ENCODE results near the gene ARMH3.

ARMH3 gene

GRCh38 chr10:101920546-101920945 lies 135.4 kb downstream of the ARMH3 start:
- H3K36me3 ChIP-seq (ENCODE audit: control insufficient read depth in 2 of 2, insufficient read depth in 2 of 2, low read length in 2 of 2), result no peaks in the 10 kb centered on the region
- H3K27me3 ChIP-seq (ENCODE audit: control insufficient read depth in 1 of 2, insufficient read depth in 2 of 2, low read length in 2 of 2), result no peaks in the 10 kb centered on the region
- no peaks in the 10 kb centered on the region for H3K9me3 ChIP-seq (ENCODE audit: control insufficient read depth in 2 of 2, low read length in 2 of 2)
- no peak overlapping the region for H3K9ac ChIP-seq (ENCODE audit: low read length in 2 of 2)
- H3K27ac ChIP-seq (ENCODE audit: low read length), result no peak overlapping the region
- H3K4me3 ChIP-seq (ENCODE audit: low read length in 2 of 2), result no peak overlapping the region
- H3K4me1 ChIP-seq (ENCODE audit: control insufficient read depth, insufficient read depth, low read length), result peaks cover 1% of the 10 kb centered on the region

- no peaks in the 10 kb centered on the region for H3K9me3 ChIP-seq (ENCODE audit: control insufficient read depth in 2 of 2, low read length in 2 of 2)
- H3K9ac ChIP-seq (ENCODE audit: low read length in 2 of 2), result no peak overlapping the region
- peaks cover 5% of the 10 kb centered on the region for H3K4me1 ChIP-seq (ENCODE audit: control insufficient read depth, insufficient read depth, low read length)
- no peaks in the 10 kb centered on the region for H3K36me3 ChIP-seq (ENCODE audit: control insufficient read depth in 2 of 2, insufficient read depth in 2 of 2, low read length in 2 of 2)
- no peak overlapping the region for H3K4me3 ChIP-seq (ENCODE audit: low read length in 2 of 2)
- H3K27ac ChIP-seq (ENCODE audit: low read length), result no peak overlapping the region
- no peaks in the 10 kb centered on the region for H3K27me3 ChIP-seq (ENCODE audit: control insufficient read depth in 1 of 2, insufficient read depth in 2 of 2, low read length in 2 of 2)
These were observed 136.8 kb downstream of the ARMH3 start for GRCh38 chr10:101919026-101919770.

- Histone ChIP-seq H3K27ac (ENCODE audit: low read length) (no peak overlapping the region), H3K4me3 (ENCODE audit: low read length in 2 of 2) (no peak overlapping the region), H3K4me1 (ENCODE audit: control insufficient read depth, insufficient read depth, low read length) (peaks cover 5% of the 10 kb centered on the region)
These were observed 143.3 kb downstream of the ARMH3 start for GRCh38 chr10:101912561-101913179.

GRCh38 chr10:101906586-101907183 lies 149.3 kb downstream of the ARMH3 start:
- H3K36me3 ChIP-seq (ENCODE audit: control insufficient read depth in 2 of 2, insufficient read depth in 2 of 2, low read length in 2 of 2), result no peaks in the 10 kb centered on the region
- H3K9me3 ChIP-seq (ENCODE audit: control insufficient read depth in 2 of 2, low read length in 2 of 2), result no peaks in the 10 kb centered on the region
- H3K4me3 ChIP-seq (ENCODE audit: low read length in 2 of 2), result no peak overlapping the region
- H3K4me1 ChIP-seq (ENCODE audit: control insufficient read depth, insufficient read depth, low read length), result no peaks in the 10 kb centered on the region
- no peak overlapping the region for H3K9ac ChIP-seq (ENCODE audit: low read length in 2 of 2)
- no peak overlapping the region for H3K27ac ChIP-seq (ENCODE audit: low read length)
- H3K27me3 ChIP-seq (ENCODE audit: control insufficient read depth in 1 of 2, insufficient read depth in 2 of 2, low read length in 2 of 2), result no peaks in the 10 kb centered on the region

More at GRCh38 chr10:101912561-101913179, 143.3 kb downstream of the ARMH3 start:
- no peak overlapping the region for H3K9ac ChIP-seq (ENCODE audit: low read length in 2 of 2)
- H3K36me3 ChIP-seq (ENCODE audit: control insufficient read depth in 2 of 2, insufficient read depth in 2 of 2, low read length in 2 of 2), result no peaks in the 10 kb centered on the region
- no peaks in the 10 kb centered on the region for H3K9me3 ChIP-seq (ENCODE audit: control insufficient read depth in 2 of 2, low read length in 2 of 2)
- H3K27me3 ChIP-seq (ENCODE audit: control insufficient read depth in 1 of 2, insufficient read depth in 2 of 2, low read length in 2 of 2), result no peaks in the 10 kb centered on the region

GRCh38 chr10:101905251-101905650 lies 150.7 kb downstream of the ARMH3 start:
- H3K4me1 ChIP-seq (ENCODE audit: control insufficient read depth, insufficient read depth, low read length), result no peaks in the 10 kb centered on the region
- no peak overlapping the region for H3K27ac ChIP-seq (ENCODE audit: low read length)
- no peaks in the 10 kb centered on the region for H3K36me3 ChIP-seq (ENCODE audit: control insufficient read depth in 2 of 2, insufficient read depth in 2 of 2, low read length in 2 of 2)
- no peaks in the 10 kb centered on the region for H3K9me3 ChIP-seq (ENCODE audit: control insufficient read depth in 2 of 2, low read length in 2 of 2)
- H3K4me3 ChIP-seq (ENCODE audit: low read length in 2 of 2), result no peak overlapping the region
- H3K27me3 ChIP-seq (ENCODE audit: control insufficient read depth in 1 of 2, insufficient read depth in 2 of 2, low read length in 2 of 2), result no peaks in the 10 kb centered on the region
- H3K9ac ChIP-seq (ENCODE audit: low read length in 2 of 2), result no peak overlapping the region

GRCh38 chr10:101903827-101904550 lies 152.0 kb downstream of the ARMH3 start:
- Histone ChIP-seq H3K4me3 (ENCODE audit: low read length in 2 of 2) (no peak overlapping the region), H3K9me3 (ENCODE audit: control insufficient read depth in 2 of 2, low read length in 2 of 2) (no peaks in the 10 kb centered on the region), H3K4me1 (ENCODE audit: control insufficient read depth, insufficient read depth, low read length) (no peaks in the 10 kb centered on the region), H3K27ac (ENCODE audit: low read length) (no peak overlapping the region), H3K36me3 (ENCODE audit: control insufficient read depth in 2 of 2, insufficient read depth in 2 of 2, low read length in 2 of 2) (no peaks in the 10 kb centered on the region), H3K27me3 (ENCODE audit: control insufficient read depth in 1 of 2, insufficient read depth in 2 of 2, low read length in 2 of 2) (no peaks in the 10 kb centered on the region), H3K9ac (ENCODE audit: low read length in 2 of 2) (no peak overlapping the region)

GRCh38 chr10:101902820-101903145 lies 153.2 kb downstream of the ARMH3 start:
- H3K9ac ChIP-seq (ENCODE audit: low read length in 2 of 2), result no peak overlapping the region
- H3K27ac ChIP-seq (ENCODE audit: low read length), result no peak overlapping the region
- no peak overlapping the region for H3K4me3 ChIP-seq (ENCODE audit: low read length in 2 of 2)
- H3K27me3 ChIP-seq (ENCODE audit: control insufficient read depth in 1 of 2, insufficient read depth in 2 of 2, low read length in 2 of 2), result no peaks in the 10 kb centered on the region
- H3K4me1 ChIP-seq (ENCODE audit: control insufficient read depth, insufficient read depth, low read length), result no peaks in the 10 kb centered on the region
- H3K9me3 ChIP-seq (ENCODE audit: control insufficient read depth in 2 of 2, low read length in 2 of 2), result no peaks in the 10 kb centered on the region
- H3K36me3 ChIP-seq (ENCODE audit: control insufficient read depth in 2 of 2, insufficient read depth in 2 of 2, low read length in 2 of 2), result no peaks in the 10 kb centered on the region

GRCh38 chr10:101902032-101902819 lies 153.7 kb downstream of the ARMH3 start:
- Histone ChIP-seq H3K36me3 (ENCODE audit: control insufficient read depth in 2 of 2, insufficient read depth in 2 of 2, low read length in 2 of 2) (no peaks in the 10 kb centered on the region), H3K4me1 (ENCODE audit: control insufficient read depth, insufficient read depth, low read length) (no peaks in the 10 kb centered on the region), H3K27me3 (ENCODE audit: control insufficient read depth in 1 of 2, insufficient read depth in 2 of 2, low read length in 2 of 2) (no peaks in the 10 kb centered on the region), H3K9me3 (ENCODE audit: control insufficient read depth in 2 of 2, low read length in 2 of 2) (no peaks in the 10 kb centered on the region), H3K27ac (ENCODE audit: low read length) (no peak overlapping the region), H3K9ac (ENCODE audit: low read length in 2 of 2) (no peak overlapping the region), H3K4me3 (ENCODE audit: low read length in 2 of 2) (no peak overlapping the region)

- Histone ChIP-seq H3K36me3 (ENCODE audit: control insufficient read depth in 2 of 2, insufficient read depth in 2 of 2, low read length in 2 of 2) (no peaks in the 10 kb centered on the region), H3K27ac (ENCODE audit: low read length) (no peak overlapping the region), H3K27me3 (ENCODE audit: control insufficient read depth in 1 of 2, insufficient read depth in 2 of 2, low read length in 2 of 2) (no peaks in the 10 kb centered on the region), H3K9ac (ENCODE audit: low read length in 2 of 2) (no peak overlapping the region), H3K4me3 (ENCODE audit: low read length in 2 of 2) (no peak overlapping the region), H3K4me1 (ENCODE audit: control insufficient read depth, insufficient read depth, low read length) (no peaks in the 10 kb centered on the region), H3K9me3 (ENCODE audit: control insufficient read depth in 2 of 2, low read length in 2 of 2) (no peaks in the 10 kb centered on the region)
These were observed 154.6 kb downstream of the ARMH3 start for GRCh38 chr10:101901340-101901739.

- no peaks in the 10 kb centered on the region for H3K9me3 ChIP-seq (ENCODE audit: control insufficient read depth in 2 of 2, low read length in 2 of 2)
- H3K27me3 ChIP-seq (ENCODE audit: control insufficient read depth in 1 of 2, insufficient read depth in 2 of 2, low read length in 2 of 2), result no peaks in the 10 kb centered on the region
- H3K36me3 ChIP-seq (ENCODE audit: control insufficient read depth in 2 of 2, insufficient read depth in 2 of 2, low read length in 2 of 2), result no peaks in the 10 kb centered on the region
- no peak overlapping the region for H3K4me3 ChIP-seq (ENCODE audit: low read length in 2 of 2)
- no peak overlapping the region for H3K27ac ChIP-seq (ENCODE audit: low read length)
- no peak overlapping the region for H3K9ac ChIP-seq (ENCODE audit: low read length in 2 of 2)
- no peaks in the 10 kb centered on the region for H3K4me1 ChIP-seq (ENCODE audit: control insufficient read depth, insufficient read depth, low read length)
These were observed 158.3 kb downstream of the ARMH3 start for GRCh38 chr10:101897633-101898032.
